Measurements from ENCODE around the gene EARS2.

The EARS2 gene

GRCh38 chr16:23521965-23522364 lies 35.2 kb downstream of the EARS2 start:
- no peak for ATAC-seq (ENCODE audit: low read depth)
- peaks cover 67% of the 10 kb centered on the region for H3K36me3 ChIP-seq (ENCODE audit: low read depth)
- H3K27ac ChIP-seq (ENCODE audit: poor library complexity, severe bottlenecking): no peak overlapping the region
- no peaks in the 10 kb centered on the region for H3K4me1 ChIP-seq (ENCODE audit: insufficient read depth, poor library complexity, severe bottlenecking)
- no peaks in the 10 kb centered on the region for H3K9me3 ChIP-seq (ENCODE audit: severe bottlenecking)
- H3K4me3 ChIP-seq (ENCODE audit: severe bottlenecking): no peak overlapping the region
- TF ChIP-seq CTCF (IDR thresholded peaks at IDR 0.05; ENCODE audit: poor library complexity, severe bottlenecking): no peak
- no peaks in the 10 kb centered on the region for H3K27me3 ChIP-seq (ENCODE audit: insufficient read depth, poor library complexity, severe bottlenecking)
- no peak for DNase-seq (ENCODE audit: low spot score)

- no peak for ATAC-seq (ENCODE audit: low read depth)
- no peaks in the 10 kb centered on the region for H3K9me3 ChIP-seq (ENCODE audit: severe bottlenecking)
- TF ChIP-seq CTCF (IDR thresholded peaks at IDR 0.05; ENCODE audit: poor library complexity, severe bottlenecking): no peak
- H3K4me1 ChIP-seq (ENCODE audit: insufficient read depth, poor library complexity, severe bottlenecking): no peaks in the 10 kb centered on the region
- no peak overlapping the region for H3K4me3 ChIP-seq (ENCODE audit: severe bottlenecking)
- peaks cover 61% of the 10 kb centered on the region for H3K36me3 ChIP-seq (ENCODE audit: low read depth)
- H3K27me3 ChIP-seq (ENCODE audit: insufficient read depth, poor library complexity, severe bottlenecking): no peaks in the 10 kb centered on the region
- no peak overlapping the region for H3K27ac ChIP-seq (ENCODE audit: poor library complexity, severe bottlenecking)
- no peak for DNase-seq (ENCODE audit: low spot score)
Observed at GRCh38 chr16:23521037-23521743, 36.0 kb downstream of the EARS2 start.

- Histone ChIP-seq H3K27ac (ENCODE audit: poor library complexity, severe bottlenecking) (no peak overlapping the region), H3K4me1 (ENCODE audit: insufficient read depth, poor library complexity, severe bottlenecking) (no peaks in the 10 kb centered on the region), H3K4me3 (ENCODE audit: severe bottlenecking) (no peak overlapping the region), H3K27me3 (ENCODE audit: insufficient read depth, poor library complexity, severe bottlenecking) (no peaks in the 10 kb centered on the region), H3K36me3 (ENCODE audit: low read depth) (peaks cover 56% of the 10 kb centered on the region), H3K9me3 (ENCODE audit: severe bottlenecking) (no peaks in the 10 kb centered on the region)
- no peak for DNase-seq (ENCODE audit: low spot score)
- ATAC-seq (ENCODE audit: low read depth): no peak
- TF ChIP-seq CTCF (IDR thresholded peaks at IDR 0.05; ENCODE audit: poor library complexity, severe bottlenecking): no peak
Observed at GRCh38 chr16:23520500-23520899, 36.6 kb downstream of the EARS2 start.

GRCh38 chr16:23519282-23519681 lies 37.9 kb downstream of the EARS2 start:
- Histone ChIP-seq H3K9me3 (ENCODE audit: severe bottlenecking) (no peaks in the 10 kb centered on the region), H3K36me3 (ENCODE audit: low read depth) (peaks cover 47% of the 10 kb centered on the region), H3K27me3 (ENCODE audit: insufficient read depth, poor library complexity, severe bottlenecking) (no peaks in the 10 kb centered on the region), H3K4me1 (ENCODE audit: insufficient read depth, poor library complexity, severe bottlenecking) (no peaks in the 10 kb centered on the region), H3K27ac (ENCODE audit: poor library complexity, severe bottlenecking) (no peak overlapping the region), H3K4me3 (ENCODE audit: severe bottlenecking) (no peak overlapping the region)
- DNase-seq (ENCODE audit: low spot score): no peak
- no peak for ATAC-seq (ENCODE audit: low read depth)
- TF ChIP-seq CTCF (IDR thresholded peaks at IDR 0.05; ENCODE audit: poor library complexity, severe bottlenecking): no peak

- no peaks in the 10 kb centered on the region for H3K4me1 ChIP-seq (ENCODE audit: insufficient read depth, poor library complexity, severe bottlenecking)
- H3K27ac ChIP-seq (ENCODE audit: poor library complexity, severe bottlenecking): no peak overlapping the region
- DNase-seq (ENCODE audit: low spot score) (no peak), ATAC-seq (ENCODE audit: low read depth) (no peak)
- H3K9me3 ChIP-seq (ENCODE audit: severe bottlenecking): no peaks in the 10 kb centered on the region
- TF ChIP-seq CTCF (IDR thresholded peaks at IDR 0.05; ENCODE audit: poor library complexity, severe bottlenecking): no peak
- peaks cover 39% of the 10 kb centered on the region for H3K36me3 ChIP-seq (ENCODE audit: low read depth)
- no peaks in the 10 kb centered on the region for H3K27me3 ChIP-seq (ENCODE audit: insufficient read depth, poor library complexity, severe bottlenecking)
- H3K4me3 ChIP-seq (ENCODE audit: severe bottlenecking): no peak overlapping the region
Observed at GRCh38 chr16:23518435-23518891, 38.7 kb downstream of the EARS2 start.
